CD4-positive, alpha-beta T cell (primary cell): Measurements from ENCODE around the gene SH3BP2. TPM values are rescaled to one million over a fixed set of nuclear protein-coding genes. Genes with fewer than 3 reads are reported as not detected.

Experiments
- ATAC-seq: fragments of 200-7000 bp; cut with Tn5 transposase; one replicate; pipeline ENCODE4 v1.10.0; 2022; ENCODE audit warnings: mild to moderate bottlenecking; ENCODE audit not compliant: poor library complexity
- CTCF ChIA-PET: fragments of 350-600 bp; sonication (Branson Sonifier 250); formaldehyde crosslinking; loops from one replicate; lab custom pipeline; 2021; ENCODE audit warnings: antibody characterized with exemption, inconsistent platforms; lab: Charles Lee
- POLR2A ChIA-PET: fragments of 350-600 bp; sonication (Branson Sonifier 250); formaldehyde crosslinking; loops from one replicate; lab custom pipeline; 2021; ENCODE audit warnings: antibody characterized with exemption, inconsistent platforms; lab: Charles Lee
- DNase-seq, 14 experiments: peaks; one replicate each; pipeline ENCODE4 v3.0.0-alpha.2; 2013 to 2020; ENCODE audit warnings: mixed read lengths in 2 of 14
- H3K27ac ChIP-seq, 2 donors: one replicate each; pipeline versions ENCODE4 v1.5.1 to v1.7.0; 2013; ENCODE audit warnings: low read length in 2 of 2, low read depth in 1 of 2, mild to moderate bottlenecking in 1 of 2
- H3K27me3 ChIP-seq, 2 experiments: 1 replicate in 1 of 2; 2 replicates in 1 of 2; pipeline versions ENCODE4 v1.6.1 to v1.7.0; 2013; ENCODE audit warnings: low read length in 2 of 2, control low read depth in 1 of 2, mild to moderate bottlenecking in 1 of 2, moderate library complexity in 1 of 2; ENCODE audit not compliant: insufficient read depth in 2 of 2, control insufficient read depth in 1 of 2
- H3K36me3 ChIP-seq: one replicate; pipeline ENCODE4 v1.6.1; 2013; ENCODE audit warnings: low read length, control low read depth; ENCODE audit not compliant: insufficient read depth
- H3K4me1 ChIP-seq: one replicate; pipeline ENCODE4 v1.6.1; 2013; ENCODE audit warnings: low read length, control low read depth; ENCODE audit not compliant: insufficient read depth
- H3K4me3 ChIP-seq: one replicate; pipeline ENCODE4 v1.5.1; 2013; ENCODE audit warnings: mild to moderate bottlenecking, low read length, moderate library complexity
- H3K9me3 ChIP-seq, 2 experiments: 1 replicate in 1 of 2; 2 replicates in 1 of 2; pipeline versions ENCODE4 v1.6.1 to v1.7.0; 2013; ENCODE audit warnings: low read length in 2 of 2, mild to moderate bottlenecking in 2 of 2, control low read depth in 1 of 2, moderate library complexity in 1 of 2; ENCODE audit not compliant: control insufficient read depth in 1 of 2, insufficient read depth in 1 of 2
- H3K27ac Mint-ChIP-seq: one replicate; pipeline ENCODE4 v1.8.0; 2020; ENCODE audit warnings: mixed read lengths
- H3K27me3 Mint-ChIP-seq: one replicate; pipeline ENCODE4 v1.8.0; 2021; ENCODE audit warnings: mixed read lengths
- H3K36me3 Mint-ChIP-seq: one replicate; pipeline ENCODE4 v1.8.0; 2021; ENCODE audit warnings: low read depth, mixed read lengths
- H3K4me1 Mint-ChIP-seq: one replicate; pipeline ENCODE4 v1.8.0; 2021; ENCODE audit warnings: low read depth, mixed read lengths
- H3K4me3 Mint-ChIP-seq: one replicate; pipeline ENCODE4 v1.8.0; 2020; ENCODE audit warnings: mild to moderate bottlenecking, mixed read lengths
- H3K9me3 Mint-ChIP-seq: one replicate; pipeline ENCODE4 v1.8.0; 2020; ENCODE audit warnings: mixed read lengths
- intact Hi-C, 2 experiments: fragments of 100-400 bp; cut with DNase I in 1 of 2; cut with micrococcal nuclease in 1 of 2; formaldehyde crosslinking; loops; one replicate each; pipeline versions ENCODE4 v1.15.1 to v1.9.0; 2023 to 2025; cut with DNase I, micrococcal nuclease
- total RNA-seq, 174 experiments: library from RNA in 2 of 174; stranded (reverse) in 2 of 174; gene quantifications; one replicate each; pipeline ENCODE4 v1.2.3 and lab custom pipeline; 2021 to 2026
- TF ChIP-seq, protein P1 (sequence below): fragments of 200-600 bp; IDR thresholded peaks from one replicate; pipeline ENCODE4 v1.8.0; 2022; ENCODE audit warnings: antibody characterized with exemption, mild to moderate bottlenecking

Gene SH3BP2
- total RNA-seq, 2 experiments from 2014 or later = 30.1 to 30.5 TPM

DNA sequence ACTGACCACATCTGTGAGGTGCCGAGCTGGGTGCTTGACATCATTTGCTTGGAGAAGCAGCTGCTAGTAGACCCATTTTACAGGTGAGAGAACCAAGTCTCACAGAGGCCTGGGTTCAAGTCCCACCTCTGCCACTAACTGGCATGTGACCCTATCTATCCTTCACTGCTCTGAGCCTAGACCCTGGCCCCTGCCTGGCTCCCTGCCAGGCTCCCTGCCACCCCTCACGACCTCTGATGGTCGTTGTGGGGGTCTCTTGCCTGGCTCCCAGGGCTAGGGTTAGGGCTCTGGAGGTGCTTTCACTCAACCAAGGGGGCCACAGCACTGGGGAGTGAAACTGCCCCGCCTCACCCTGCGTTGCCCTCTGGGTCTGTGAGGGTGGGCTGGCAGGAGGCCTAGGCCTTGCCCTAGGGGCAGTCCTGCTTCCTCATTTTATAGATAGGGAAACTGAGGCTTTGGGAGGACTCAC lies 43.5 kb downstream of the SH3BP2 start:
- no peaks in the 10 kb centered on the region for H3K27me3 ChIP-seq
- POLR2A ChIA-PET = interaction anchor here (0.6 to 1.0 kb wide), 3 partner anchors 16 to 191 kb away, joined by 3 read pairs; no protein-coding TSS in a partner anchor
- no peaks in the 10 kb centered on the region for H3K9me3 Mint-ChIP-seq
- H3K36me3 Mint-ChIP-seq = peaks cover 19% of the 10 kb centered on the region
- peaks cover 62% of the 10 kb centered on the region for H3K4me1 ChIP-seq
- peak overlapping the region; percentile 25 for H3K4me3 Mint-ChIP-seq
- peaks cover 49% of the 10 kb centered on the region for H3K4me1 Mint-ChIP-seq
- intact Hi-C loops = loop anchor here (2.0 to 5.0 kb wide), 3 partner anchors 18 to 74 kb away; no protein-coding TSS in a partner anchor
- DNase-seq (no peak), ATAC-seq (no peak)
- H3K9me3 ChIP-seq = no peaks in the 10 kb centered on the region
- peak overlapping the region; percentile 49 to 76 for H3K27ac ChIP-seq
- no peak overlapping the region for H3K4me3 ChIP-seq
- H3K27ac Mint-ChIP-seq = peak overlapping the region; percentile 89
- CTCF ChIA-PET = no interaction called here
- H3K36me3 ChIP-seq = peaks cover 29% of the 10 kb centered on the region
- H3K27me3 Mint-ChIP-seq = no peaks in the 10 kb centered on the region
- TF ChIP-seq, protein P1, sequence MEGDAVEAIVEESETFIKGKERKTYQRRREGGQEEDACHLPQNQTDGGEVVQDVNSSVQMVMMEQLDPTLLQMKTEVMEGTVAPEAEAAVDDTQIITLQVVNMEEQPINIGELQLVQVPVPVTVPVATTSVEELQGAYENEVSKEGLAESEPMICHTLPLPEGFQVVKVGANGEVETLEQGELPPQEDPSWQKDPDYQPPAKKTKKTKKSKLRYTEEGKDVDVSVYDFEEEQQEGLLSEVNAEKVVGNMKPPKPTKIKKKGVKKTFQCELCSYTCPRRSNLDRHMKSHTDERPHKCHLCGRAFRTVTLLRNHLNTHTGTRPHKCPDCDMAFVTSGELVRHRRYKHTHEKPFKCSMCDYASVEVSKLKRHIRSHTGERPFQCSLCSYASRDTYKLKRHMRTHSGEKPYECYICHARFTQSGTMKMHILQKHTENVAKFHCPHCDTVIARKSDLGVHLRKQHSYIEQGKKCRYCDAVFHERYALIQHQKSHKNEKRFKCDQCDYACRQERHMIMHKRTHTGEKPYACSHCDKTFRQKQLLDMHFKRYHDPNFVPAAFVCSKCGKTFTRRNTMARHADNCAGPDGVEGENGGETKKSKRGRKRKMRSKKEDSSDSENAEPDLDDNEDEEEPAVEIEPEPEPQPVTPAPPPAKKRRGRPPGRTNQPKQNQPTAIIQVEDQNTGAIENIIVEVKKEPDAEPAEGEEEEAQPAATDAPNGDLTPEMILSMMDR = no peak

DNA sequence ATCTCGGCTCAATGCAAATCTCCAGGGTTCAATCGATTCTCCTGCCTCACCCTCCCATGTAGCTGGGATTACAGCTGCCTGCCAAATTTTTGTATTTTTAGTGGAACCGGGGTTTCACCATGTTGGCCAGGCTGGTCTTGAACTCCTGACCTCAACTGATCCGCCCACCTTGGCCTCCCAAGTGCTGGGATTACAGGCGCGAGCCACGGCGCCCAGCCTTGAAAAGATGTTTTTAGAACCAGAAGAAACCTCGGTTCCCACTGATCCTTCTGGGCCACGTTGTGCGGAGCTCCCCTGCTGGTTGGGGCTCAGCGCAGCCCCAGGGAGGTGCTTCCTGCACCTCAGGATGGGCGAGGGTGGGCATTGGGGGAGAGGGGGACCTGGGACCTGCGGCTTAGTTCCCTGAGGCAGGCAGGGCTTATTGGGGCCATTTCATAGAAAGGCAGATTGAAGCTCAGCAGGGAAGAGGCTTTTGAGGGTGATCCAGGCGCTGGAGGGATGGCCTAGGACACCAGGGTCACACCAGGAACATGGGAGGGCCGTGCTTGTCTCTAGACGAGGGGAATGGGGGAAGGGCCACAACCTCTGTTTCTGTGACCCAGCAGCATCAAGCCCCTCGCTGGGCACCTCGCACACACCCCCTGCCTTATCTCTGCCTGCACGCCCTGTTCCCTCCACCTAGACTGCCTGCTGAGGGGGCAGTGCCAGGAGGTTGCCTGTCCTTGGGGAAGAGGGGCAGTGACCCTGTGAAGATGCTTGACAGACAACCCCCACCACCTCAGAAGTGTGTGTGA lies 44.4 kb downstream of the SH3BP2 start:
- DNase-seq (no peak), ATAC-seq (peak; percentile 4)
- TF ChIP-seq, protein P1 = no peak
- Mint-ChIP-seq H3K4me3 (peak overlapping the region; percentile 86), H3K27ac (peak overlapping the region; percentile 89), H3K36me3 (peaks cover 17% of the 10 kb centered on the region), H3K27me3 (no peaks in the 10 kb centered on the region), H3K4me1 (peaks cover 54% of the 10 kb centered on the region), H3K9me3 (no peaks in the 10 kb centered on the region)
- no peaks in the 10 kb centered on the region for H3K9me3 ChIP-seq
- peaks cover 62% of the 10 kb centered on the region for H3K4me1 ChIP-seq
- peak overlapping the region; percentile 50 for H3K4me3 ChIP-seq
- peaks cover 26% of the 10 kb centered on the region for H3K36me3 ChIP-seq
- CTCF ChIA-PET = interaction anchor here (1.0 to 1.6 kb wide), 2 partner anchors 15 to 18 kb away, joined by 3 read pairs; no protein-coding TSS in a partner anchor
- POLR2A ChIA-PET = interaction anchor here (1.1 to 3.7 kb wide), 6 partner anchors 10 to 42 kb away, joined by 3 to 24 read pairs (median 6); no protein-coding TSS in a partner anchor
- H3K27me3 ChIP-seq = no peaks in the 10 kb centered on the region
- peak overlapping the region; percentile 76 for H3K27ac ChIP-seq
- intact Hi-C loops = loop anchor here (1.0 to 5.0 kb wide), 4 partner anchors 19 to 75 kb away; no protein-coding TSS in a partner anchor

DNA sequence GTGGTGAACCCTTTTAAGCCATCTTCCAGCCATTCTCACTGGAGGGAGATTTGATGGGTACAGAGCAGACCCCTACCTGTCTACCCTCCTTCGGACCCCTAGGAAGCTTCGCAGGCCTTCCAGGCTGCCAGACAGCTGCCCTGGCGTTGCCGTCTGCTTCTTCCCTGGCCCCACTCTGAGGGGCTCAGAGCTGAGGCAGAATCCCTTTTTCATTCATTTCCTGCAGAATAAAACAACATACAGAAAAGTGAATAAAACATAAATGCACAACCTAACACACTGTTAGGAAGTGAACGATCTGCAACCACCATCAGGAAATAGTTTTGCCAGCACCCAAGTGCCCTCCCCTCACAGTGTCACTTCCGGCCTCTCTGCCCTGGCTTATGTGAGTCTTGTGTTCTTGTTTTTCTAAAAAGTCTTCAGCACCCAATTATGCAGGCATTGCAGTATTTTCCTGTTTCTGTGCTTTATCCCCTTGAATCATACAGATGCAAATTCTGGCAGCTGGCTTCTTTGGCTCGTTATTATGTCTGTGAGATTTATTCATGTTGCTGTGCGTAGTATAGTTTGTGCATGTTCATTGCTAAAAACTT lies 45.1 kb downstream of the SH3BP2 start:
- Histone ChIP-seq H3K4me3 (peak overlapping the region; percentile 50), H3K27ac (peak overlapping the region; percentile 76), H3K36me3 (peaks cover 24% of the 10 kb centered on the region), H3K4me1 (peaks cover 69% of the 10 kb centered on the region), H3K27me3 (no peaks in the 10 kb centered on the region), H3K9me3 (no peaks in the 10 kb centered on the region)
- Mint-ChIP-seq H3K4me3 (peak overlapping the region; percentile 86), H3K4me1 (peaks cover 59% of the 10 kb centered on the region), H3K9me3 (no peaks in the 10 kb centered on the region), H3K27ac (peak overlapping the region; percentile 89), H3K27me3 (no peaks in the 10 kb centered on the region), H3K36me3 (peaks cover 11% of the 10 kb centered on the region)
- CTCF ChIA-PET = interaction anchor here (1.0 to 1.6 kb wide), 2 partner anchors 14 to 19 kb away, joined by 3 read pairs; no protein-coding TSS in a partner anchor
- intact Hi-C loops = loop anchor here (1.0 to 5.0 kb wide), 4 partner anchors 19 to 76 kb away; no protein-coding TSS in a partner anchor
- TF ChIP-seq, protein P1 = no peak
- DNase-seq = peak; percentile 56 to 89 (median 74)
- POLR2A ChIA-PET = interaction anchor here (0.5 to 3.7 kb wide), 14 partner anchors 10 to 125 kb away, joined by 3 to 24 read pairs (median 4); partner anchors contain the start of genes GRK4, NOP14 and TNIP2
- ATAC-seq = peak; percentile 98
